CD14-positive monocyte (primary cell): ENCODE data around the gene NKX1-2. TPM values are rescaled to one million over a fixed set of nuclear protein-coding genes. Genes with fewer than 3 reads are reported as not detected.

ENCODE experiments used
- DNase-seq, 3 donors: peaks; one replicate each; pipeline ENCODE4 v3.0.0-alpha.2; 2011 to 2022
- H2AFZ ChIP-seq: 2 replicates; pipeline ENCODE4 v1.6.0; 2012; ENCODE audit warnings: mild to moderate bottlenecking, low read depth, low read length, inconsistent platforms; ENCODE audit not compliant: insufficient read depth, poor library complexity, severe bottlenecking
- H3K27ac ChIP-seq, 2 donors: 1 replicate in 1 of 2; 2 replicates in 1 of 2; pipeline ENCODE4 v1.5.1; 2012 to 2013; ENCODE audit warnings: low read length in 2 of 2, control low read depth in 1 of 2, inconsistent platforms in 1 of 2, low read depth in 1 of 2, mild to moderate bottlenecking in 1 of 2
- H3K27me3 ChIP-seq, 2 donors: one replicate each; pipeline versions ENCODE4 v1.6.0 to v1.6.1; 2011 to 2013; ENCODE audit warnings: low read length in 2 of 2; ENCODE audit not compliant: control insufficient read depth in 2 of 2, insufficient read depth in 2 of 2
- H3K36me3 ChIP-seq, 2 donors: replicated peaks in 1 of 2; 1 replicate in 1 of 2; 2 replicates in 1 of 2; pipeline versions ENCODE4 v1.5.1 to v1.6.1; 2012 to 2013; ENCODE audit warnings: low read length in 2 of 2, control low read depth in 1 of 2, inconsistent platforms in 1 of 2, mild to moderate bottlenecking in 1 of 2; ENCODE audit not compliant: insufficient read depth in 2 of 2, control insufficient read depth in 1 of 2
- H3K4me1 ChIP-seq, 2 donors: 1 replicate in 1 of 2; 2 replicates in 1 of 2; pipeline versions ENCODE4 v1.5.1 to v1.6.1; 2012 to 2013; ENCODE audit warnings: low read length in 2 of 2, control low read depth in 1 of 2, inconsistent platforms in 1 of 2, mild to moderate bottlenecking in 1 of 2, moderate library complexity in 1 of 2; ENCODE audit not compliant: insufficient read depth in 2 of 2, control insufficient read depth in 1 of 2
- H3K4me2 ChIP-seq: replicated peaks from 2 replicates; pipeline ENCODE3; 2012; ENCODE audit warnings: low read length, moderate library complexity, mild to moderate bottlenecking; ENCODE audit not compliant: poor library complexity, severe bottlenecking; ENCODE audit errors: extremely low read depth
- H3K4me3 ChIP-seq, 3 experiments: fragments of 200-600 bp in 1 of 3; sonication (generic) in 1 of 3; replicated peaks in 1 of 3; 1 replicate in 2 of 3; 2 replicates in 1 of 3; pipeline ENCODE4 v1.5.1; 2011 to 2013; ENCODE audit warnings: low read length in 3 of 3, mild to moderate bottlenecking in 3 of 3, control low read depth in 2 of 3, low read depth in 2 of 3, inconsistent platforms in 1 of 3, moderate library complexity in 1 of 3
- H3K79me2 ChIP-seq: 2 replicates; pipeline ENCODE4 v1.6.0; 2012; ENCODE audit warnings: mild to moderate bottlenecking, control low read depth, inconsistent platforms, low read length, moderate library complexity; ENCODE audit not compliant: insufficient read depth
- H3K9ac ChIP-seq: 2 replicates; pipeline ENCODE4 v1.6.0; 2017; ENCODE audit warnings: low read length, mild to moderate bottlenecking; ENCODE audit not compliant: insufficient read depth, poor library complexity, severe bottlenecking
- H3K9me3 ChIP-seq, 2 donors: replicated peaks in 1 of 2; 1 replicate in 1 of 2; 2 replicates in 1 of 2; pipeline versions ENCODE4 v1.5.1 to v1.6.1; 2012 to 2013; ENCODE audit warnings: low read length in 2 of 2, control low read depth in 1 of 2; ENCODE audit not compliant: control insufficient read depth in 1 of 2, insufficient read depth in 1 of 2
- H4K20me1 ChIP-seq: 2 replicates; pipeline ENCODE4 v1.6.0; 2012; ENCODE audit warnings: mild to moderate bottlenecking, low read length, control low read depth, moderate library complexity; ENCODE audit not compliant: insufficient read depth
- H3K27ac Mint-ChIP-seq, 7 donors: one replicate each; pipeline ENCODE4 v1.8.0; 2020; ENCODE audit warnings: mild to moderate bottlenecking in 7 of 7, mixed read lengths in 7 of 7, moderate library complexity in 6 of 7, inconsistent platforms in 2 of 7
- H3K27me3 Mint-ChIP-seq, 3 donors: one replicate each; pipeline ENCODE4 v1.8.0; 2021 to 2022; ENCODE audit warnings: low read depth in 3 of 3, mild to moderate bottlenecking in 3 of 3, mixed read lengths in 3 of 3, moderate library complexity in 3 of 3, inconsistent platforms in 1 of 3
- H3K36me3 Mint-ChIP-seq, 2 donors: one replicate each; pipeline ENCODE4 v1.8.0; 2020; ENCODE audit warnings: mixed read lengths in 2 of 2, inconsistent platforms in 1 of 2, mild to moderate bottlenecking in 1 of 2
- H3K4me1 Mint-ChIP-seq: one replicate; pipeline ENCODE4 v1.8.0; 2020; ENCODE audit warnings: mild to moderate bottlenecking, mixed read lengths
- H3K4me3 Mint-ChIP-seq, 2 donors: one replicate each; pipeline ENCODE4 v1.8.0; 2020; ENCODE audit warnings: mild to moderate bottlenecking in 2 of 2, mixed read lengths in 2 of 2, moderate library complexity in 1 of 2
- H3K9me3 Mint-ChIP-seq, 7 donors: one replicate each; pipeline ENCODE4 v1.8.0; 2020 to 2022; ENCODE audit warnings: mixed read lengths in 7 of 7, mild to moderate bottlenecking in 6 of 7, moderate library complexity in 6 of 7, inconsistent platforms in 2 of 7
- WGBS: methylation state at CpG from one replicate; pipeline ENCODE4 v1.1.5; 2013; ENCODE audit warnings: missing lambda C conversion rate; ENCODE audit not compliant: insufficient coverage; 5-methylcytosine and 5-hydroxymethylcytosine counted together
- intact Hi-C, 2 donors: fragments of 100-400 bp; cut with micrococcal nuclease; formaldehyde crosslinking; loops; one replicate each; pipeline versions ENCODE4 v1.15.0 to v1.15.1; 2023
- polyA plus RNA-seq, 3 donors: library from polyadenylated mRNA; depleted of rRNA in 1 of 3; unstranded in 2 of 3; stranded (reverse) in 1 of 3; fragments of 300-500 nt in 2 of 3; fragments of >200 nt in 1 of 3; fragmentation: Illumina TruSeq in 2 of 3; gene quantifications; 1 replicate in 2 of 3; 2 replicates in 1 of 3; pipeline ENCODE4 v1.2.3, GENCODE V29; 2012 to 2021
- TF ChIP-seq, protein P1 (sequence below): fragments of 200-600 bp; IDR thresholded peaks from one replicate; pipeline ENCODE4 v1.8.0; 2022; ENCODE audit warnings: antibody characterized with exemption, mild to moderate bottlenecking

The NKX1-2 gene
- polyA plus RNA-seq, 3 donors, result not detected

DNA sequence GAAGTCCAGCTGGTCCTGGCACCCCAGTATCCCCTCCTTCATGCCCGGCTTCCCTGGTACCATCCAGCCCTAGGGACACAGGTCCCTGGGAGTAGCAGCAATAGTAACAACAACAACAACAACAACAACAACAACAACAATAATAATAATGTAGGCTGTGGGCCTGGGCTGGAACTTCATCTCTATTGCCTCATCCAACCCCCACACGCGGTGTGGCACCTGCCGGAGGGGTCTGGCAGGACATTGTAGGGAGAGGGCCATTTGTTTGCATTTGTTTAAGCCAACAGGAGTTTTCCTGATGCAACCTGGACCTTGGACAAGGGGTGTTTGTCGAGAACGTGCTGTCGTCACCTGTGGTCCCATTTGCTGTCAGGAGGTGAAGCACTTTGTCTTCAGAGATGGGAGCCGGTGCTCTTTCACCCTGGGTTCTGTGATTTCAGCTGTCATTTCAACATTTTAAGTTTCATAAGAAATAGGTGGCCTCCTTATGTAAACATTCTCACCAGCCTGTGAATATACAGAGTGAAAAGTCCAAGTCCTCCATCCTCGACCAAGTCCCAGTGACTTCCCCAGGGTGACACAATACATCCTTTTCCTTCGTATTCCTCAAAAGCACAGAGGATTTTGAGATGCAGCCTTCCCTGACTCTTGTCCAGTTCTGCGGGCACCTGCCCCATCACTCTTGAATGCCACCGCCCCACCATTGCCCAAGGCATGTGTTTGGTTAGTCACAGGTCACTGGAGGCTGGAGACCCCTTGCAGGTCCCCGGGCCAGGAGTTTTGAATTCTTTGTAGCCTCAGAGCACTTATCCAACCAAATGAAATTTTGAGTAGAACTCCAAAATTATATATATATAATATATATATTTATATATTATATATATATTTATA is 21.0 kb upstream of the NKX1-2 start:
- peaks cover 9% of the 10 kb centered on the region for H4K20me1 ChIP-seq
- H3K79me2 ChIP-seq, result no peaks in the 10 kb centered on the region
- no peaks in the 10 kb centered on the region for H3K9me3 ChIP-seq
- H3K27ac ChIP-seq, result no peak overlapping the region
- no peaks in the 10 kb centered on the region for H3K4me1 ChIP-seq
- no peak overlapping the region for H3K4me2 ChIP-seq
- TF ChIP-seq, protein P1, sequence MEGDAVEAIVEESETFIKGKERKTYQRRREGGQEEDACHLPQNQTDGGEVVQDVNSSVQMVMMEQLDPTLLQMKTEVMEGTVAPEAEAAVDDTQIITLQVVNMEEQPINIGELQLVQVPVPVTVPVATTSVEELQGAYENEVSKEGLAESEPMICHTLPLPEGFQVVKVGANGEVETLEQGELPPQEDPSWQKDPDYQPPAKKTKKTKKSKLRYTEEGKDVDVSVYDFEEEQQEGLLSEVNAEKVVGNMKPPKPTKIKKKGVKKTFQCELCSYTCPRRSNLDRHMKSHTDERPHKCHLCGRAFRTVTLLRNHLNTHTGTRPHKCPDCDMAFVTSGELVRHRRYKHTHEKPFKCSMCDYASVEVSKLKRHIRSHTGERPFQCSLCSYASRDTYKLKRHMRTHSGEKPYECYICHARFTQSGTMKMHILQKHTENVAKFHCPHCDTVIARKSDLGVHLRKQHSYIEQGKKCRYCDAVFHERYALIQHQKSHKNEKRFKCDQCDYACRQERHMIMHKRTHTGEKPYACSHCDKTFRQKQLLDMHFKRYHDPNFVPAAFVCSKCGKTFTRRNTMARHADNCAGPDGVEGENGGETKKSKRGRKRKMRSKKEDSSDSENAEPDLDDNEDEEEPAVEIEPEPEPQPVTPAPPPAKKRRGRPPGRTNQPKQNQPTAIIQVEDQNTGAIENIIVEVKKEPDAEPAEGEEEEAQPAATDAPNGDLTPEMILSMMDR, result no peak
- H3K4me3 Mint-ChIP-seq, result no peak overlapping the region
- no peak for DNase-seq
- H3K27me3 ChIP-seq, result no peaks in the 10 kb centered on the region
- H3K36me3 Mint-ChIP-seq, result peaks cover 8 to 13% of the 10 kb centered on the region in 2 donors
- intact Hi-C loops, result no loop called here
- no peaks in the 10 kb centered on the region for H3K36me3 ChIP-seq
- no peaks in the 10 kb centered on the region for H3K27me3 Mint-ChIP-seq
- WGBS, result 93% methylated on average over 6 of the region's 13 CpGs
- H3K9ac ChIP-seq, result no peak overlapping the region
- H3K9me3 Mint-ChIP-seq, result no peaks in the 10 kb centered on the region
- H3K27ac Mint-ChIP-seq, result peak overlapping the region in 1 of 7 donors; percentile 81
- H2AFZ ChIP-seq, result no peak overlapping the region
- H3K4me3 ChIP-seq, result no peak overlapping the region
- peaks cover 4% of the 10 kb centered on the region for H3K4me1 Mint-ChIP-seq

- Histone ChIP-seq H3K4me1 (peaks cover 6% of the 10 kb centered on the region in 2 donors), H4K20me1 (peaks cover 11% of the 10 kb centered on the region), H3K27me3 (no peaks in the 10 kb centered on the region), H3K4me2 (no peak overlapping the region), H3K9ac (no peak overlapping the region), H3K9me3 (no peaks in the 10 kb centered on the region), H3K36me3 (no peaks in the 10 kb centered on the region), H3K4me3 (no peak overlapping the region), H2AFZ (no peak overlapping the region), H3K79me2 (no peaks in the 10 kb centered on the region), H3K27ac (no peak overlapping the region)
- WGBS, result 95% methylated on average over 20 of the region's 20 CpGs
- peaks cover 8 to 13% of the 10 kb centered on the region in 2 donors for H3K36me3 Mint-ChIP-seq
- H3K4me3 Mint-ChIP-seq, result no peak overlapping the region
- intact Hi-C loops, result loop anchor here in 1 of 2 donors (10.0 kb wide), 1 partner anchor 1315 kb away; the partner anchor contains the start of gene BUB3
- peaks cover 0 to 1% (median 0%) of the 10 kb centered on the region in 3 donors for H3K27me3 Mint-ChIP-seq
- TF ChIP-seq, protein P1, result no peak
- H3K9me3 Mint-ChIP-seq, result peaks cover 0 to under 1% (median 0%) of the 10 kb centered on the region in 7 donors
- peaks cover 11% of the 10 kb centered on the region for H3K4me1 Mint-ChIP-seq
- H3K27ac Mint-ChIP-seq, result no peak overlapping the region
- DNase-seq, result no peak
Measured at GRCh38 chr10:124469956-124470484, 20.2 kb upstream of the NKX1-2 start.
